Measurements from ENCODE around the gene ACVRL1. TPM values are rescaled to one million over a fixed set of nuclear protein-coding genes. Genes with fewer than 3 reads are reported as not detected.

ACVRL1 gene
- total RNA-seq, 5 donors from 2014 or later (not counting 1 experiment from before 2014, with no cell fraction given), result 0.16 to 0.58 (median 0.23) TPM; not detected in 2

- H3K4me1 ChIP-seq (ENCODE audit: control insufficient read depth in 1 of 2, extremely low read depth in 1 of 2, insufficient read depth in 2 of 2, low read length in 2 of 2), result peaks cover 15 to 19% of the 10 kb centered on the region in 2 experiments
- WGBS (ENCODE audit: insufficient coverage), result 80% methylated on average over 5 of the region's 6 CpGs
- H3K4me1 Mint-ChIP-seq, result peaks cover 26 to 29% (median 26%) of the 10 kb centered on the region in 3 donors
- no peak overlapping the region for H3K4me3 ChIP-seq (ENCODE audit: control insufficient read depth in 1 of 2, extremely low read depth in 1 of 2, low read length in 1 of 2)
- no peak for ATAC-seq (replicated peaks in 1 of 4)
- peaks cover 4% of the 10 kb centered on the region for H3K36me3 Mint-ChIP-seq
- DNase-seq, result no peak
- no peaks in the 10 kb centered on the region for H3K36me3 ChIP-seq (ENCODE audit: control insufficient read depth in 2 of 2, extremely low read depth in 1 of 2, insufficient read depth in 1 of 2, low read length in 1 of 2)
- peak overlapping the region; percentile 47 to 52 (median 50) for H3K4me3 Mint-ChIP-seq
- H3K27ac Mint-ChIP-seq, result no peak overlapping the region
- POLR2A ChIA-PET, result interaction anchor here (0.5 to 0.6 kb wide), 2 partner anchors 28 to 119 kb away, joined by 3 to 4 read pairs; no protein-coding TSS in a partner anchor
- H3K27me3 ChIP-seq (replicated peaks in 1 of 2; ENCODE audit: control insufficient read depth in 2 of 2, extremely low read depth in 1 of 2, insufficient read depth in 2 of 2, low read length in 1 of 2), result peaks cover 0 to 7% of the 10 kb centered on the region in 2 experiments
- no peak overlapping the region for H3K27ac ChIP-seq (ENCODE audit: low read length)
- CTCF ChIA-PET, result interaction anchor here in 1 of 2 donors (0.8 to 1.1 kb wide), 3 partner anchors 23 to 76 kb away, joined by 3 read pairs; no protein-coding TSS in a partner anchor
- H3K27me3 Mint-ChIP-seq, result peaks cover 0 to 7% of the 10 kb centered on the region in 2 donors
- H3K9me3 ChIP-seq, result no peaks in the 10 kb centered on the region
- H3K9me3 Mint-ChIP-seq, result peaks cover 1 to 11% (median 8%) of the 10 kb centered on the region in 3 donors
Observed at GRCh38 chr12:51949342-51950030, 42.2 kb downstream of the ACVRL1 start.

GRCh38 chr12:51950682-51951198, 43.4 kb downstream of the ACVRL1 start:
- Histone ChIP-seq H3K4me3 (ENCODE audit: control insufficient read depth in 1 of 2, extremely low read depth in 1 of 2, low read length in 1 of 2) (peak overlapping the region; percentile 63 to 75), H3K27me3 (replicated peaks in 1 of 2; ENCODE audit: control insufficient read depth in 2 of 2, extremely low read depth in 1 of 2, insufficient read depth in 2 of 2, low read length in 1 of 2) (peaks cover 0 to 7% of the 10 kb centered on the region in 2 experiments), H3K27ac (ENCODE audit: low read length) (peak overlapping the region; percentile 27), H3K36me3 (ENCODE audit: control insufficient read depth in 2 of 2, extremely low read depth in 1 of 2, insufficient read depth in 1 of 2, low read length in 1 of 2) (no peaks in the 10 kb centered on the region), H3K9me3 (no peaks in the 10 kb centered on the region), H3K4me1 (ENCODE audit: control insufficient read depth in 1 of 2, extremely low read depth in 1 of 2, insufficient read depth in 2 of 2, low read length in 2 of 2) (peaks cover 19 to 22% of the 10 kb centered on the region in 2 experiments)
- CTCF ChIA-PET, result interaction anchor here in 1 of 2 donors (0.5 to 0.9 kb wide), 2 partner anchors 127 to 867 kb away, joined by 3 to 4 read pairs; partner anchors contain the start of gene CSRNP2
- Mint-ChIP-seq H3K4me1 (peaks cover 37 to 39% (median 39%) of the 10 kb centered on the region in 3 donors), H3K36me3 (no peaks in the 10 kb centered on the region), H3K9me3 (no peaks in the 10 kb centered on the region), H3K27me3 (peaks cover 0 to 5% of the 10 kb centered on the region in 2 donors), H3K27ac (peak overlapping the region; percentile 84 to 88), H3K4me3 (peak overlapping the region; percentile 91 to 97 (median 91))
- POLR2A ChIA-PET, result no interaction called here
- ATAC-seq (replicated peaks in 1 of 4) (peak in 3 of 4 experiments; percentile 17 to 30 (median 30)), DNase-seq (no peak)
- 0% methylated on average over 5 of the region's 5 CpGs for WGBS (ENCODE audit: insufficient coverage)

GRCh38 chr12:51951199-51951842, 44.0 kb downstream of the ACVRL1 start, which contains the start of gene ACVR1B:
Gene ACVR1B, plus strand, starts transcription at chr12:51951699. Its CDS starts 45 bp downstream, at chr12:51951744.
- Histone ChIP-seq H3K9me3 (no peaks in the 10 kb centered on the region), H3K27ac (ENCODE audit: low read length) (peak within 1 kb of the TSS; percentile 27), H3K27me3 (replicated peaks in 1 of 2; ENCODE audit: control insufficient read depth in 2 of 2, extremely low read depth in 1 of 2, insufficient read depth in 2 of 2, low read length in 1 of 2) (peaks cover 0 to 7% of the 10 kb centered on the region in 2 experiments), H3K4me3 (ENCODE audit: control insufficient read depth in 1 of 2, extremely low read depth in 1 of 2, low read length in 1 of 2) (peak within 1 kb of the TSS; percentile 76 to 83), H3K36me3 (ENCODE audit: control insufficient read depth in 2 of 2, extremely low read depth in 1 of 2, insufficient read depth in 1 of 2, low read length in 1 of 2) (no peaks in the 10 kb centered on the region), H3K4me1 (ENCODE audit: control insufficient read depth in 1 of 2, extremely low read depth in 1 of 2, insufficient read depth in 2 of 2, low read length in 2 of 2) (peaks cover 19 to 24% of the 10 kb centered on the region in 2 experiments)
- ATAC-seq (replicated peaks in 1 of 4), result peak; percentile 95 to 96 (median 95)
- H3K27me3 Mint-ChIP-seq, result peaks cover 0 to 5% of the 10 kb centered on the region in 2 donors
- under 1% methylated on average over 75 of the region's 86 CpGs for WGBS (ENCODE audit: insufficient coverage)
- peak within 1 kb of the TSS; percentile 84 to 88 for H3K27ac Mint-ChIP-seq
- CTCF ChIA-PET, result interaction anchor here in 1 of 2 donors (0.5 to 0.9 kb wide), 2 partner anchors 128 to 868 kb away, joined by 3 to 4 read pairs; partner anchors contain the start of gene CSRNP2
- H3K9me3 Mint-ChIP-seq, result no peaks in the 10 kb centered on the region
- H3K36me3 Mint-ChIP-seq, result no peaks in the 10 kb centered on the region
- H3K4me1 Mint-ChIP-seq, result peaks cover 42 to 44% (median 42%) of the 10 kb centered on the region in 3 donors
- DNase-seq, result peak; percentile 80 to 94 (median 88)
- H3K4me3 Mint-ChIP-seq, result peak within 1 kb of the TSS; percentile 91 to 97 (median 91)
- POLR2A ChIA-PET, result no interaction called here

GRCh38 chr12:51951843-51952722, 44.8 kb downstream of the ACVRL1 start:
- H3K4me1 Mint-ChIP-seq, result peaks cover 42 to 44% (median 42%) of the 10 kb centered on the region in 3 donors
- ATAC-seq (replicated peaks in 1 of 4) (peak in 3 of 4 experiments; percentile 3 to 18 (median 7)), DNase-seq (peak in 4 of 35 experiments; percentile 7 to 19 (median 8))
- Histone ChIP-seq H3K9me3 (no peaks in the 10 kb centered on the region), H3K27me3 (replicated peaks in 1 of 2; ENCODE audit: control insufficient read depth in 2 of 2, extremely low read depth in 1 of 2, insufficient read depth in 2 of 2, low read length in 1 of 2) (peaks cover 0 to 7% of the 10 kb centered on the region in 2 experiments), H3K4me3 (ENCODE audit: control insufficient read depth in 1 of 2, extremely low read depth in 1 of 2, low read length in 1 of 2) (peak overlapping the region; percentile 76 to 83), H3K27ac (ENCODE audit: low read length) (peak overlapping the region; percentile 11), H3K4me1 (ENCODE audit: control insufficient read depth in 1 of 2, extremely low read depth in 1 of 2, insufficient read depth in 2 of 2, low read length in 2 of 2) (peaks cover 19 to 24% of the 10 kb centered on the region in 2 experiments), H3K36me3 (ENCODE audit: control insufficient read depth in 2 of 2, extremely low read depth in 1 of 2, insufficient read depth in 1 of 2, low read length in 1 of 2) (no peaks in the 10 kb centered on the region)
- no peaks in the 10 kb centered on the region for H3K36me3 Mint-ChIP-seq
- H3K27ac Mint-ChIP-seq, result peak overlapping the region; percentile 72 to 79
- 2% methylated on average over 27 of the region's 50 CpGs for WGBS (ENCODE audit: insufficient coverage)
- CTCF ChIA-PET, result no interaction called here
- peak overlapping the region; percentile 75 to 91 (median 79) for H3K4me3 Mint-ChIP-seq
- no peaks in the 10 kb centered on the region for H3K9me3 Mint-ChIP-seq
- POLR2A ChIA-PET, result interaction anchor here in 1 of 2 donors (0.5 kb wide), 1 partner anchor 1667 kb away, joined by 8 read pairs; no protein-coding TSS in a partner anchor
- peaks cover 0 to 5% of the 10 kb centered on the region in 2 donors for H3K27me3 Mint-ChIP-seq

GRCh38 chr12:51953089-51953488, 45.8 kb downstream of the ACVRL1 start:
- no peak for ATAC-seq (replicated peaks in 1 of 4)
- CTCF ChIA-PET, result no interaction called here
- DNase-seq, result no peak
- peaks cover 42 to 51% (median 47%) of the 10 kb centered on the region in 3 donors for H3K4me1 Mint-ChIP-seq
- Histone ChIP-seq H3K27ac (ENCODE audit: low read length) (no peak overlapping the region), H3K27me3 (replicated peaks in 1 of 2; ENCODE audit: control insufficient read depth in 2 of 2, extremely low read depth in 1 of 2, insufficient read depth in 2 of 2, low read length in 1 of 2) (peaks cover 0 to 7% of the 10 kb centered on the region in 2 experiments), H3K36me3 (ENCODE audit: control insufficient read depth in 2 of 2, extremely low read depth in 1 of 2, insufficient read depth in 1 of 2, low read length in 1 of 2) (no peaks in the 10 kb centered on the region), H3K9me3 (no peaks in the 10 kb centered on the region), H3K4me1 (ENCODE audit: control insufficient read depth in 1 of 2, extremely low read depth in 1 of 2, insufficient read depth in 2 of 2, low read length in 2 of 2) (peaks cover 19 to 24% of the 10 kb centered on the region in 2 experiments), H3K4me3 (ENCODE audit: control insufficient read depth in 1 of 2, extremely low read depth in 1 of 2, low read length in 1 of 2) (peak overlapping the region in 1 of 2 donors; percentile 25)
- 81% methylated on average over 3 of the region's 8 CpGs for WGBS (ENCODE audit: insufficient coverage)
- peaks cover 0 to 2% of the 10 kb centered on the region in 2 donors for H3K27me3 Mint-ChIP-seq
- peak overlapping the region; percentile 45 to 48 for H3K27ac Mint-ChIP-seq
- no peaks in the 10 kb centered on the region for H3K36me3 Mint-ChIP-seq
- peak overlapping the region; percentile 75 to 91 (median 79) for H3K4me3 Mint-ChIP-seq
- POLR2A ChIA-PET, result no interaction called here
- H3K9me3 Mint-ChIP-seq, result no peaks in the 10 kb centered on the region

All from T-cell (primary cell).